Measurements from ENCODE around the gene PALMD. TPM values are rescaled to one million over a fixed set of nuclear protein-coding genes. Genes with fewer than 3 reads are reported as not detected.

Gene PALMD
- total RNA-seq, 4 donors from 2014 or later: 104 to 250 (median 135) TPM

GRCh38 chr1:99650030-99650429 is 4.1 kb downstream of the PALMD start:
- no peak for TF ChIP-seq CTCF (IDR thresholded peaks at IDR 0.05; ENCODE audit: low read depth)

- TF ChIP-seq CTCF (IDR thresholded peaks at IDR 0.05; ENCODE audit: low read depth): no peak
Observed at GRCh38 chr1:99650773-99651437, 5.0 kb downstream of the PALMD start.

GRCh38 chr1:99652881-99653281 is 7.0 kb downstream of the PALMD start:
- TF ChIP-seq CTCF (IDR thresholded peaks at IDR 0.05; ENCODE audit: low read depth): no peak

- TF ChIP-seq CTCF (IDR thresholded peaks at IDR 0.05; ENCODE audit: low read depth): no peak
Observed at GRCh38 chr1:99655376-99655775, 9.5 kb downstream of the PALMD start.

GRCh38 chr1:99656701-99657100 is 10.8 kb downstream of the PALMD start:
- no peak for TF ChIP-seq CTCF (IDR thresholded peaks at IDR 0.05; ENCODE audit: low read depth)

- no peak for TF ChIP-seq CTCF (IDR thresholded peaks at IDR 0.05; ENCODE audit: low read depth)
Observed at GRCh38 chr1:99657213-99658030, 11.5 kb downstream of the PALMD start.

GRCh38 chr1:99658031-99658290 is 12.0 kb downstream of the PALMD start:
- no peak for TF ChIP-seq CTCF (IDR thresholded peaks at IDR 0.05; ENCODE audit: low read depth)
